GM19397 (cell line): ENCODE results near the gene SPANXA2.
"Not testable (repeated sequence)": the region's sequence is repeated elsewhere in the genome, so short reads cannot be mapped to it uniquely, and the experiment has no call there.

ENCODE experiments used
- ATAC-seq: cut with Tn5 transposase; IDR thresholded peaks from one replicate; pipeline ENCODE4 v1.9.1; 2021; ENCODE audit warnings: mild to moderate bottlenecking, moderate library complexity; ENCODE audit not compliant: unreplicated experiment

Gene SPANXA2

GRCh38 chrX:141589408-141589807, at the start of gene SPANXA2:
Gene SPANXA2, plus strand, starts transcription at chrX:141589708. Its CDS starts 60 bp downstream, at chrX:141589768.
- ATAC-seq: not testable (repeated sequence)

GRCh38 chrX:141542551-141542950, 47.0 kb upstream of the SPANXA2 start:
- not testable (repeated sequence) for ATAC-seq

GRCh38 chrX:141584638-141585037, 4.9 kb upstream of the SPANXA2 start, which contains the start of gene SPANXA1:
Gene SPANXA1, minus strand, starts transcription at chrX:141584738. Its CDS starts 60 bp downstream, at chrX:141584678.
- not testable (repeated sequence) for ATAC-seq

- no peak for ATAC-seq
These were observed 19.6 kb downstream of the SPANXA2 start for GRCh38 chrX:141609111-141609510.

- no peak for ATAC-seq
These were observed 29.8 kb downstream of the SPANXA2 start for GRCh38 chrX:141619336-141619735.

- no peak for ATAC-seq
These were observed 42.6 kb downstream of the SPANXA2 start for GRCh38 chrX:141632124-141632523.

GRCh38 chrX:141638550-141638949, 49.0 kb downstream of the SPANXA2 start:
- no peak for ATAC-seq
